CD14-positive monocyte (primary cell): Measurements from ENCODE around the gene TNFAIP2. TPM values are rescaled to one million over a fixed set of nuclear protein-coding genes. Genes with fewer than 3 reads are reported as not detected.

ENCODE experiments used
- DNase-seq, 3 donors: peaks; one replicate each; pipeline ENCODE4 v3.0.0-alpha.2; 2011 to 2022
- H2AFZ ChIP-seq: 2 replicates; pipeline ENCODE4 v1.6.0; 2012; ENCODE audit warnings: mild to moderate bottlenecking, low read depth, low read length, inconsistent platforms; ENCODE audit not compliant: insufficient read depth, poor library complexity, severe bottlenecking
- H3K27ac ChIP-seq, 2 donors: 1 replicate in 1 of 2; 2 replicates in 1 of 2; pipeline ENCODE4 v1.5.1; 2012 to 2013; ENCODE audit warnings: low read length in 2 of 2, control low read depth in 1 of 2, inconsistent platforms in 1 of 2, low read depth in 1 of 2, mild to moderate bottlenecking in 1 of 2
- H3K27me3 ChIP-seq, 2 donors: one replicate each; pipeline versions ENCODE4 v1.6.0 to v1.6.1; 2011 to 2013; ENCODE audit warnings: low read length in 2 of 2; ENCODE audit not compliant: control insufficient read depth in 2 of 2, insufficient read depth in 2 of 2
- H3K36me3 ChIP-seq, 2 donors: replicated peaks in 1 of 2; 1 replicate in 1 of 2; 2 replicates in 1 of 2; pipeline versions ENCODE4 v1.5.1 to v1.6.1; 2012 to 2013; ENCODE audit warnings: low read length in 2 of 2, control low read depth in 1 of 2, inconsistent platforms in 1 of 2, mild to moderate bottlenecking in 1 of 2; ENCODE audit not compliant: insufficient read depth in 2 of 2, control insufficient read depth in 1 of 2
- H3K4me1 ChIP-seq, 2 donors: 1 replicate in 1 of 2; 2 replicates in 1 of 2; pipeline versions ENCODE4 v1.5.1 to v1.6.1; 2012 to 2013; ENCODE audit warnings: low read length in 2 of 2, control low read depth in 1 of 2, inconsistent platforms in 1 of 2, mild to moderate bottlenecking in 1 of 2, moderate library complexity in 1 of 2; ENCODE audit not compliant: insufficient read depth in 2 of 2, control insufficient read depth in 1 of 2
- H3K4me2 ChIP-seq: replicated peaks from 2 replicates; pipeline ENCODE3; 2012; ENCODE audit warnings: low read length, moderate library complexity, mild to moderate bottlenecking; ENCODE audit not compliant: poor library complexity, severe bottlenecking; ENCODE audit errors: extremely low read depth
- H3K4me3 ChIP-seq, 3 experiments: fragments of 200-600 bp in 1 of 3; sonication (generic) in 1 of 3; replicated peaks in 1 of 3; 1 replicate in 2 of 3; 2 replicates in 1 of 3; pipeline ENCODE4 v1.5.1; 2011 to 2013; ENCODE audit warnings: low read length in 3 of 3, mild to moderate bottlenecking in 3 of 3, control low read depth in 2 of 3, low read depth in 2 of 3, inconsistent platforms in 1 of 3, moderate library complexity in 1 of 3
- H3K79me2 ChIP-seq: 2 replicates; pipeline ENCODE4 v1.6.0; 2012; ENCODE audit warnings: mild to moderate bottlenecking, control low read depth, inconsistent platforms, low read length, moderate library complexity; ENCODE audit not compliant: insufficient read depth
- H3K9ac ChIP-seq: 2 replicates; pipeline ENCODE4 v1.6.0; 2017; ENCODE audit warnings: low read length, mild to moderate bottlenecking; ENCODE audit not compliant: insufficient read depth, poor library complexity, severe bottlenecking
- H3K9me3 ChIP-seq, 2 donors: replicated peaks in 1 of 2; 1 replicate in 1 of 2; 2 replicates in 1 of 2; pipeline versions ENCODE4 v1.5.1 to v1.6.1; 2012 to 2013; ENCODE audit warnings: low read length in 2 of 2, control low read depth in 1 of 2; ENCODE audit not compliant: control insufficient read depth in 1 of 2, insufficient read depth in 1 of 2
- H4K20me1 ChIP-seq: 2 replicates; pipeline ENCODE4 v1.6.0; 2012; ENCODE audit warnings: mild to moderate bottlenecking, low read length, control low read depth, moderate library complexity; ENCODE audit not compliant: insufficient read depth
- H3K27ac Mint-ChIP-seq, 7 donors: one replicate each; pipeline ENCODE4 v1.8.0; 2020; ENCODE audit warnings: mild to moderate bottlenecking in 7 of 7, mixed read lengths in 7 of 7, moderate library complexity in 6 of 7, inconsistent platforms in 2 of 7
- H3K27me3 Mint-ChIP-seq, 3 donors: one replicate each; pipeline ENCODE4 v1.8.0; 2021 to 2022; ENCODE audit warnings: low read depth in 3 of 3, mild to moderate bottlenecking in 3 of 3, mixed read lengths in 3 of 3, moderate library complexity in 3 of 3, inconsistent platforms in 1 of 3
- H3K36me3 Mint-ChIP-seq, 2 donors: one replicate each; pipeline ENCODE4 v1.8.0; 2020; ENCODE audit warnings: mixed read lengths in 2 of 2, inconsistent platforms in 1 of 2, mild to moderate bottlenecking in 1 of 2
- H3K4me1 Mint-ChIP-seq: one replicate; pipeline ENCODE4 v1.8.0; 2020; ENCODE audit warnings: mild to moderate bottlenecking, mixed read lengths
- H3K4me3 Mint-ChIP-seq, 2 donors: one replicate each; pipeline ENCODE4 v1.8.0; 2020; ENCODE audit warnings: mild to moderate bottlenecking in 2 of 2, mixed read lengths in 2 of 2, moderate library complexity in 1 of 2
- H3K9me3 Mint-ChIP-seq, 7 donors: one replicate each; pipeline ENCODE4 v1.8.0; 2020 to 2022; ENCODE audit warnings: mixed read lengths in 7 of 7, mild to moderate bottlenecking in 6 of 7, moderate library complexity in 6 of 7, inconsistent platforms in 2 of 7
- CTCF ChIP-seq: fragments of 200-600 bp; IDR thresholded peaks from one replicate; pipeline ENCODE4 v1.8.0; 2022; ENCODE audit warnings: antibody characterized with exemption, mild to moderate bottlenecking
- WGBS: methylation state at CpG from one replicate; pipeline ENCODE4 v1.1.5; 2013; ENCODE audit warnings: missing lambda C conversion rate; ENCODE audit not compliant: insufficient coverage; 5-methylcytosine and 5-hydroxymethylcytosine counted together
- intact Hi-C, 2 donors: fragments of 100-400 bp; cut with micrococcal nuclease; formaldehyde crosslinking; loops; one replicate each; pipeline versions ENCODE4 v1.15.0 to v1.15.1; 2023
- polyA plus RNA-seq, 3 donors: library from polyadenylated mRNA; depleted of rRNA in 1 of 3; unstranded in 2 of 3; stranded (reverse) in 1 of 3; fragments of 300-500 nt in 2 of 3; fragments of >200 nt in 1 of 3; fragmentation: Illumina TruSeq in 2 of 3; gene quantifications; 1 replicate in 2 of 3; 2 replicates in 1 of 3; pipeline ENCODE4 v1.2.3, GENCODE V29; 2012 to 2021

The TNFAIP2 gene
- polyA plus RNA-seq, 3 donors, result 41.5 to 1,807 (median 50.8) TPM

GRCh38 chr14:103157969-103158368 lies 34.7 kb downstream of the TNFAIP2 start:
- no peak overlapping the region for H3K4me2 ChIP-seq
- Mint-ChIP-seq H3K27ac (no peak overlapping the region), H3K36me3 (no peaks in the 10 kb centered on the region)

GRCh38 chr14:103158688-103159087 lies 35.4 kb downstream of the TNFAIP2 start:
- intact Hi-C loops, result no loop called here
- no peak for TF ChIP-seq CTCF
- Histone ChIP-seq H3K9me3 (no peaks in the 10 kb centered on the region), H3K36me3 (no peaks in the 10 kb centered on the region), H4K20me1 (no peaks in the 10 kb centered on the region), H3K9ac (no peak overlapping the region), H2AFZ (no peak overlapping the region), H3K4me2 (no peak overlapping the region), H3K79me2 (no peaks in the 10 kb centered on the region), H3K27ac (no peak overlapping the region), H3K4me1 (peaks cover 0 to 7% of the 10 kb centered on the region in 2 donors), H3K4me3 (no peak overlapping the region), H3K27me3 (no peaks in the 10 kb centered on the region)
- Mint-ChIP-seq H3K9me3 (peaks cover 0 to 10% (median 5%) of the 10 kb centered on the region in 7 donors), H3K27ac (no peak overlapping the region), H3K4me1 (no peaks in the 10 kb centered on the region), H3K4me3 (no peak overlapping the region), H3K36me3 (no peaks in the 10 kb centered on the region), H3K27me3 (peaks cover 2 to 9% (median 8%) of the 10 kb centered on the region in 3 donors)
- no CpG with 5 or more reads among the region's 1 CpG for WGBS
- no peak for DNase-seq

More at GRCh38 chr14:103157969-103158368, 34.7 kb downstream of the TNFAIP2 start:
- DNase-seq, result no peak
- peaks cover 0 to 10% (median 5%) of the 10 kb centered on the region in 7 donors for H3K9me3 Mint-ChIP-seq
- TF ChIP-seq CTCF, result no peak
- no peaks in the 10 kb centered on the region for H4K20me1 ChIP-seq
- no peaks in the 10 kb centered on the region for H3K4me1 Mint-ChIP-seq
- intact Hi-C loops, result no loop called here
- peaks cover 0 to 7% of the 10 kb centered on the region in 2 donors for H3K4me1 ChIP-seq
- H3K79me2 ChIP-seq, result no peaks in the 10 kb centered on the region
- H3K4me3 ChIP-seq, result no peak overlapping the region
- H3K9me3 ChIP-seq, result no peaks in the 10 kb centered on the region
- no peaks in the 10 kb centered on the region for H3K27me3 ChIP-seq
- H2AFZ ChIP-seq, result no peak overlapping the region
- 97% methylated on average over 17 of the region's 19 CpGs for WGBS
- peaks cover 2 to 9% (median 6%) of the 10 kb centered on the region in 3 donors for H3K27me3 Mint-ChIP-seq
- H3K27ac ChIP-seq, result no peak overlapping the region
- H3K4me3 Mint-ChIP-seq, result no peak overlapping the region
- no peak overlapping the region for H3K9ac ChIP-seq
- no peaks in the 10 kb centered on the region for H3K36me3 ChIP-seq
